ENCODE measurements around the gene STX7.

STX7 gene

DNA sequence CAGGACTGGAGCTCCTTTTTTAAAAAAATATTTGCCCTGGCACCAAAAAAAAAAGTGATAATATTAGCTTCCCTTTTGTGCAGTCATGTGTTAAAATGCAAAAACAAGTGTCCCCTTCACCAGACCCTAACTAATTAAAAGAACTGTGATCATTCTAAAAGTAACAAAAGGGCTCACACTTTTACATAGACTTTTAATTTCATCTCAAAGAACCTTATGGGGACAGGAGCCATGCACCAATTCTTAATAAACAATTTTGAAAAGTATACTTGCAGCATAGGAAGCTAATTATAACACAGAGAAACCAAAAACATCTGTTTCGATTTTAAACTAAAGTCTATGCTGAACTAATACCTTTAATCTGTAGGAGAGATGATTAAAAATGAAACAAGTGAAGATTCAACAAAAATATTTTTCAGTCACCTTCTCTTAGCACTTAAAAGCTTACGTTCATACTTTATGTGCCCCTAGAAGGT lies 17.3 kb downstream of the STX7 start:
- Mint-ChIP-seq H3K4me1 (peaks cover 26% of the 10 kb centered on the region), H3K36me3 (peaks cover 45% of the 10 kb centered on the region), H3K27me3 (no peaks in the 10 kb centered on the region), H3K9me3 (peaks cover 1% of the 10 kb centered on the region), H3K4me3 (no peak overlapping the region), H3K27ac (peak overlapping the region; percentile 4)
- CTCF ChIA-PET: interaction anchor here (1.2 to 3.0 kb wide), 4 partner anchors 11 to 216 kb away, joined by 3 to 12 read pairs (median 7); no protein-coding TSS in a partner anchor
- DNase-seq: no peak

DNA sequence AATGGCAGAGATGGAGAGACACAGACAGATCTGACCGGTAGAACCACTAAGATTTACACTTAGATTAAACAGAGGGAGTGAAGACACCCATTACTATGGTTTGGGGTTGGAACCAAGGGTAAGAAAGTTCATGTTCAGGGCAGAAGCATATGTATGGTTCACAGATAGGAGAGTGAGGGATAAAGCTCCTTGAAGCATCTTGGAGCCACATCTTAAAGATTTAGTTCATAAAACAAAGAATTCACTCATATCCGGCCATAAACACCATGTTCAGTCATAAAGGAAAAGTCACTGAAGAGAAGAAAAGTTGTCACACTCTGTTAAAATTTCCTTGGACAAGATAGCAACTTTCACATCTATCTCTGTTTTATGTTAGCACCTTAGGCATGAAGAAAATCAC lies 18.0 kb downstream of the STX7 start:
- CTCF ChIA-PET: interaction anchor here (1.2 to 3.0 kb wide), 3 partner anchors 11 to 215 kb away, joined by 3 to 12 read pairs (median 11); no protein-coding TSS in a partner anchor
- DNase-seq: no peak
- Mint-ChIP-seq H3K4me1 (peaks cover 26% of the 10 kb centered on the region), H3K27me3 (no peaks in the 10 kb centered on the region), H3K27ac (no peak overlapping the region), H3K36me3 (peaks cover 40% of the 10 kb centered on the region), H3K4me3 (no peak overlapping the region), H3K9me3 (peaks cover 1% of the 10 kb centered on the region)

DNA sequence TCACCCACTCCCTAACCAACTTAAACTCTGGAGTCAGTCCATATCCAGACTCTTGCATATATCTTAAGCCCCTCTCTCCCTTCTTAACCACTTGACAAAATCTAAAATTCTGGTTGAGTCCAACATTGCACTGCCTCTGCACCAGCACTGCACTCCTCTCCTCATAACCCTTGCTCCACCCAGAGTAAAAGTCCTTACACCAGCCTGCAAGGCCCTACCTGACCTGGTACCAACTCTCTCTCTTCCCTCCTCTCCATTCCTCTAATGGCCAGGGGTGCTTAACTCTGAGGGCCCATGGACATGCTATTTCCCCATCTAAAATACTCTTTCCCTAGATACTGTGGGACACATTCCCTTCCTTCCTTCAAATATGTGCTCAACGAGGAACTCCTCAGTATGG lies 21.0 kb downstream of the STX7 start:
- H3K36me3 Mint-ChIP-seq: peaks cover 21% of the 10 kb centered on the region
- DNase-seq: no peak
- no peaks in the 10 kb centered on the region for H3K27me3 Mint-ChIP-seq
- peaks cover 1% of the 10 kb centered on the region for H3K9me3 Mint-ChIP-seq
- H3K27ac Mint-ChIP-seq: no peak overlapping the region
- CTCF ChIA-PET: no interaction called here
- H3K4me1 Mint-ChIP-seq: peaks cover 31% of the 10 kb centered on the region
- no peak overlapping the region for H3K4me3 Mint-ChIP-seq

DNA sequence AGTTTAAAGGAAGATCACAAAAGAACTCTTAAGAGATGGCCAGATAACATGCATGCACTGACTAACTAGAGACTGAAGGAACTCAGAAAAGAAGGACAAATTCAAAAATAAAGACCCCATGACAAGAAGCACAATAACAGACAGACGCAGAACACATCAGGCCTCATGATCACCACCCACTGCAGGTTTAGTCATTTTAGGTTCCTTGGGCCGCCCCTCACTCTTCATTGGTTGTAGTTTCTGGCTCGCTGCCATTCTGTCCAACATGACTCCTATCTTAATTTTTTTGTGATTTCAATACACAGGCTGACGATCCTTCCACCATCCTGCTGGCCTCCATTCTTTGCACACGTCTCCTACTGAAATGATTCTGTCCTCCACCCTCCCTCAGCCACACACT lies 21.6 kb downstream of the STX7 start:
- CTCF ChIA-PET: no interaction called here
- peaks cover 19% of the 10 kb centered on the region for H3K36me3 Mint-ChIP-seq
- DNase-seq: no peak
- H3K27me3 Mint-ChIP-seq: no peaks in the 10 kb centered on the region
- H3K4me1 Mint-ChIP-seq: peaks cover 28% of the 10 kb centered on the region
- no peak overlapping the region for H3K4me3 Mint-ChIP-seq
- peaks cover 1% of the 10 kb centered on the region for H3K9me3 Mint-ChIP-seq
- no peak overlapping the region for H3K27ac Mint-ChIP-seq

DNA sequence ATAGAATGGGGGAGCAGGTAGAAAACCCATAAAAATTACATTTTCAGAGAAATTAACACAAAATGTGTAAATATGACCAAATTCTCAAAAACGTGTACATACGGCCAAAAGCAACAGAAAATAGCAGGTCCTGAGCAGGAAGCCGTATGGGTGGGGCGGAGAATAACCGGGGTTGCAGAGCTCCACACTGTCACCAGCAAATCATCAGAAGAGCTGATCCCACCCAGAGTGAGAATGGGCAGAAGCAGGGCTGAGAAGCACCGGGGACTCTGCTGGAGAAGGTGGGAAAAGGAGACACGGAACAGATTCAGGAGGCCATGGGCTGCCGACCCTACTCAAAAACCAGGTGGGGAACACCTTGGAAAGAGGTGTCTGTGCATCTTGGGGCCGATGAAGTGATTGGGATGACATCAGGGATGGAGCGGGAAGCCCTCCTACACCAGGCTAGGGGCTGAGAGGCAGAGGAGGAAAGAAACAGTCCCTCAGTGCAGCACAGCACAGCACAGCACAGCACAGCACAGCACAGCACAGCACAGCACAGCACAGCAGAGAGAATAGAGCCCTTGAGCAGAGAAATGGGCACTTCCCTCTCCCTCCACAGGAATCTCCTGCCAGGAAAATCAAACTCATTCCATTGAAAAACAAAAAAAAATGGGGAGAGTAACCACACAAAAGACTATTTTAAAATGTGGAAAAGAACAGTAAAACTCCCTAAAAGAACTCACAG lies 22.3 kb downstream of the STX7 start:
- no peaks in the 10 kb centered on the region for H3K27me3 Mint-ChIP-seq
- H3K4me3 Mint-ChIP-seq: no peak overlapping the region
- H3K36me3 Mint-ChIP-seq: peaks cover 19% of the 10 kb centered on the region
- peaks cover 23% of the 10 kb centered on the region for H3K4me1 Mint-ChIP-seq
- H3K27ac Mint-ChIP-seq: no peak overlapping the region
- CTCF ChIA-PET: interaction anchor here (1.2 kb wide), 1 partner anchor 211 kb away, joined by 5 read pairs; no protein-coding TSS in a partner anchor
- no peak for DNase-seq
- peaks cover 1% of the 10 kb centered on the region for H3K9me3 Mint-ChIP-seq

DNA sequence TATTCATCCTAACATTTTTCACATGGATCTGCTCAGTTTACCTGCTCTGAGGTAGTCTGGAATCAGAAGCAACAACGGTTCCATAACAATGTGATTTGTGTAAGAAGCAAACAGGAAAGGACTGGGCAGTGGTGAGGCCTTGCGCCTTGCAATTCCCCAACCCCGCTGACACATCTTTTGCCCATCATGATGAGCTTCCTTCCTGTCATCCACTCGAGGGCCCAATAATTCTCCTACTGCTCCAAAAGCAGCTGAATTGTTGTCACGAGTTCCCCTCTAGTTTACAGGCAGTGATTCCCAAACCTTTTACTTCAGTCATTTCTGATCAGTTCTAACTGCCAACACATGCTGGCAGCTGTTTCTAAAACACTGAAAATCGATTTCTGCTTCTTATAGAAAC lies 22.9 kb downstream of the STX7 start:
- no peaks in the 10 kb centered on the region for H3K27me3 Mint-ChIP-seq
- H3K4me3 Mint-ChIP-seq: no peak overlapping the region
- peaks cover 16% of the 10 kb centered on the region for H3K36me3 Mint-ChIP-seq
- DNase-seq: no peak
- peaks cover 1% of the 10 kb centered on the region for H3K9me3 Mint-ChIP-seq
- CTCF ChIA-PET: interaction anchor here (1.2 kb wide), 1 partner anchor 210 kb away, joined by 5 read pairs; no protein-coding TSS in a partner anchor
- H3K4me1 Mint-ChIP-seq: peaks cover 17% of the 10 kb centered on the region
- H3K27ac Mint-ChIP-seq: no peak overlapping the region

DNA sequence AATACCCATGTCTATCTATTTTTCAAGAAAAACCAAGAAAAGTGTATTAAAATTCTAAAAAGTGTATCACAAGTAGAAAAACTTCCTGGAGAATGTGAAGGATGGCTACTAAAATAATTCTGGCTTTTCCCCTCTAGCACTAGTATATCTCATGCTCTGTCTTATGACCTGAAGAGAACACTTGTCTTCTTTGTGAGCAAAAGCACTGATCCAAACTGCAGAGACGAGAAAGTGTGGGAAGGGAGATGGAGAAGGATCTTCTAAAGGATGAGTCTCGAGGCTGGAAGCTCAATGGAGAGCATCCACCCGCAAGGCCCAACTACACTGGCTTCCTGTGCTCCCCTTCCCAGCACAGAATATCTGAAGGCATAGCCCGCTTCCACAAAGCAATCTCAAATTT lies 23.5 kb downstream of the STX7 start:
- Mint-ChIP-seq H3K9me3 (peaks cover 1% of the 10 kb centered on the region), H3K4me3 (no peak overlapping the region), H3K27ac (no peak overlapping the region), H3K27me3 (no peaks in the 10 kb centered on the region), H3K4me1 (peaks cover 11% of the 10 kb centered on the region), H3K36me3 (peaks cover 10% of the 10 kb centered on the region)
- no peak for DNase-seq
- CTCF ChIA-PET: interaction anchor here (1.2 to 8.3 kb wide), 2 partner anchors 209 to 210 kb away, joined by 5 to 117 read pairs; no protein-coding TSS in a partner anchor

DNA sequence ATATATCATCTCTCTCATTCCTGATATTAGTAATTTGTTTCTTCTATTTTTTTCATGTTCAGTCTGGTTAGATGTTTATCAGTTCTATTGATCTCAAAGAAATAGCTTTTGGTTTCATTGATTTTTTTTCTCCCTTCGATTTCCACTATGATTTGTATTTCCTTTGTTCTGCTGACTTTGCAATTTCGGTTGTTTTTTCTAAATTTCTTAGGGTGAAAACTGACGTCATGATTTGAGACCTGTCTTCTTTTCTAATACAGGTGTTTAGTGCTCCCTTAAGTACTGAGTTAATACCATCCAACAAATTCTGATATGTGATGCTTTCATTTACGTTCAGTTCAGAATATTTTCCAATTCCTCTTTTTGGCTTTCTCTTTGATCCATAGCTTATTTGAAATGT lies 25.2 kb downstream of the STX7 start:
- DNase-seq: no peak
- CTCF ChIA-PET: interaction anchor here (1.0 to 8.3 kb wide), 2 partner anchors 187 to 207 kb away, joined by 7 to 117 read pairs; no protein-coding TSS in a partner anchor
- peaks cover under 1% of the 10 kb centered on the region for H3K36me3 Mint-ChIP-seq
- H3K9me3 Mint-ChIP-seq: no peaks in the 10 kb centered on the region
- H3K4me1 Mint-ChIP-seq: peaks cover 6% of the 10 kb centered on the region
- no peaks in the 10 kb centered on the region for H3K27me3 Mint-ChIP-seq
- no peak overlapping the region for H3K27ac Mint-ChIP-seq
- H3K4me3 Mint-ChIP-seq: no peak overlapping the region

DNA sequence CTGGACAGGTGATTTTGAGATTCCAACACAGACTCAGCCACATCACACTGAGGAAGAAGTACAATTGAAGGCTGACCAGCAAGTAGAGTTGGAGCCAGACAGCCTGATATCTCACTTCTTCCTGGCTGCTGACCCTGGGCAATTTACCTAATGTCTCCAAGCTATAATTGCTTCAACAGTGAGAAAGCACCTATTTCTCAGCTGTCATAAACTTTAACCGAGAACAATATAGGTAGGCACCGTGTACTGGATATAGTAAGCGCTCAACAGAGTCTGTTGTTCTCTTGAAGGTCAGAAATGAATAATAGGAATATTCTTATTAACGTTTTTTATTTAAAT lies 28.3 kb downstream of the STX7 start:
- no peaks in the 10 kb centered on the region for H3K27me3 Mint-ChIP-seq
- no peaks in the 10 kb centered on the region for H3K9me3 Mint-ChIP-seq
- no peak for DNase-seq
- no peak overlapping the region for H3K4me3 Mint-ChIP-seq
- no peak overlapping the region for H3K27ac Mint-ChIP-seq
- CTCF ChIA-PET: interaction anchor here (0.6 to 8.3 kb wide), 18 partner anchors 8 to 814 kb away, joined by 3 to 117 read pairs (median 4); partner anchors contain the start of gene STX7
- H3K36me3 Mint-ChIP-seq: no peaks in the 10 kb centered on the region
- peaks cover 9% of the 10 kb centered on the region for H3K4me1 Mint-ChIP-seq

DNA sequence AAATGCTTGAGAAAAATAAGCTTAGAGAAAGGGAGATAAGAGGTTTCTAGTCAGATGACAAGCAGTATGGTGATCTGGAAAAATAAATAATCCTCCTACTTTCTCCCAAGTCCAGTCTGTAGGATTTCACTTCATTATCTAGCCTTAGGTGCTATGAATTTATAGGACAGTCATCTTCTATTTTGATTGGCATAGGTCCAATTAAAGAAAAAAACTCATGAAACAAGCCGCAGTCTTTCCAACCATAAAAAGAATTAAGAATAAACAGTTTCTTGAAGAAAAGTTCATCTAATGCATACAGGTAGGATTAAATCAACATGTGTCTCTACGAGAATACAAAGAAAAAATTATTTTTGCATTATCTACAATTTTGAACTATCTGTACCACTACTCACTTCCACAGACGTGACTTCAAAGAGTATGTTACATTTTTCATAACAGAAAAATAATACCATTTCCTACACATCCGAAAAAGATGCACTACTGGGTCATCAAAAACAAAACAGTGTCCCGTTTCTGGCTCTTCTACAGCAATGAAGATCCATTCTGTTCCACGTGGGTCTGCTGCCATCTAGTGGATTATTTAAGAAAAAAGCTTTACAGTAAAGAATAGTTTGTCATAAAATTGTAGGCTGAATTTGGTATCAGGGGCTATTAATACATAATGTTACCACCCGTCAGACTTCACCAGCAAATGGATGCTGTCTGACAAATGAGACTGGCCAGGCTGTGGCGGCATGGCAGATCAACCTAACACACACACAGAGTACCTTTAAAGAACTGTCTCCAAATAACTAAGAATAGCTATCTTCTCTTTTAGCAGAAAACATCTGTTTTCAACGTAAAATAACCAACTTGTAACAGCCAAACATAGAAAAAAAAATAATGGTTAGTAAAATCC lies 28.9 kb downstream of the STX7 start:
- peak; percentile 52 for DNase-seq
- Mint-ChIP-seq H3K27me3 (no peaks in the 10 kb centered on the region), H3K27ac (no peak overlapping the region), H3K36me3 (no peaks in the 10 kb centered on the region), H3K9me3 (no peaks in the 10 kb centered on the region), H3K4me1 (peaks cover 9% of the 10 kb centered on the region), H3K4me3 (no peak overlapping the region)
- CTCF ChIA-PET: interaction anchor here (0.6 to 8.3 kb wide), 19 partner anchors 9 to 813 kb away, joined by 3 to 117 read pairs (median 4); partner anchors contain the start of gene STX7

DNA sequence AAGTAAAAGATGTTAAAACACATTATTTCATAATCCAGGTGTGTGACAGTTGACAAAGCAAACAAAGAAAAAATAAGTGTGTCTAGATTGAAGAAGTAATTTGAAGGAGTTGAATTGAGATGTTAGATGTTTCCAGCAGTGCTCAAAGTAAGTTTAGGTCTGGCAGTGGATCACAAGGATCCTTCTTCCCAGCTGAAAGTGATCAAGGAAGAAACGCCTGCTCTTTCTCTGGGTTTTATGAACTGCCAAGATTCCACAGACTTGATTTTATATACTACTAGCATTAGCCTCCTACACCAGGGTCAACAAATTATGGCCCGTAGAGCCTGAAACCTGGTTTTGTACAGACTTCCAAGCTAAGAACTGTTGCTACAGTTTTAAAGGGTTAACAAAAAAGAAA lies 30.3 kb downstream of the STX7 start:
- Mint-ChIP-seq H3K4me1 (peaks cover 2% of the 10 kb centered on the region), H3K27me3 (no peaks in the 10 kb centered on the region)

DNA sequence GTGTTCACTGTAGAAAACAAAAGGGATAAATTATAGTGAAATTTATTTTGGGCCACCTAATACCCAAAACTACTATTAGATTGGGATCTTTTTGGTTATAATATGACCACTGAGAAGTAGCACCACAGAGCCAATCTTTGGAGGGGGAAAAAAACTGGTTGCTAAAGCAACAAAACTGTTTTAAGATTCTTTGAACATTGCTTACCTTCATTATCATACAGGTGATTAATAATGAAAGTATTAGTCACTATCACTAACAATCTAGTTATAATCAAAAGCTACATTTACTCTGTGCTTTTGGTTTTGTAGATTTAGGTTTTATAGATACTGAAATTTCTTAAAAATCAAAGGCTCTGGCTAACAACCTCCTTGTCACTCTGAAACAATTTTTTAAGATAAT lies 31.7 kb downstream of the STX7 start:
- H3K27me3 Mint-ChIP-seq: no peaks in the 10 kb centered on the region
- DNase-seq: no peak
- CTCF ChIA-PET: interaction anchor here (0.5 to 8.3 kb wide), 3 partner anchors 180 to 201 kb away, joined by 3 to 117 read pairs (median 7); no protein-coding TSS in a partner anchor
- H3K4me3 Mint-ChIP-seq: no peak overlapping the region
- peaks cover 2% of the 10 kb centered on the region for H3K4me1 Mint-ChIP-seq
- H3K9me3 Mint-ChIP-seq: no peaks in the 10 kb centered on the region
- H3K27ac Mint-ChIP-seq: no peak overlapping the region
- no peaks in the 10 kb centered on the region for H3K36me3 Mint-ChIP-seq

More for the DNA sequence above, 30.3 kb downstream of the STX7 start:
- DNase-seq: no peak
- Mint-ChIP-seq H3K4me3 (no peak overlapping the region), H3K27ac (no peak overlapping the region), H3K9me3 (no peaks in the 10 kb centered on the region), H3K36me3 (no peaks in the 10 kb centered on the region)
- CTCF ChIA-PET: interaction anchor here (1.6 to 8.3 kb wide), 2 partner anchors 182 to 202 kb away, joined by 7 to 117 read pairs; no protein-coding TSS in a partner anchor

DNA sequence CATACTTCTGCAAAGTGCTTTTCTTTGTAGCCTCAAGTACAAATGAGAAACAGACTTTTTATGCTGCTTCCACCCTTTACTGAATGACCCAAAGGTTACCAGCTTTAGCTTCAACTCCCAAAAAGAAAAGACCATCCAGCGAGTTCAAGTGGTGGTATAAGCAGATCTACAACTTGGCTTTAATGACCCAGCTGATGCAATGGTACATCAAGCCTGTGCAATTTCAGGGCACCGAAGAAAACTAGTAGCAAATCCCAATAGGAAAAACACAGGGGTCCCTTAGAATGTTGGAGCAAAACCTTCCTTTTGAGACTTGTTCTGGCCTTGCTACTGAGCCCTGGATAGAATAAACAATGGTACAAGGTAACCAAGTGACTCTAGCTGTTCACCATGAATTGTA lies 33.8 kb downstream of the STX7 start:
- no peak overlapping the region for H3K4me3 Mint-ChIP-seq
- H3K36me3 Mint-ChIP-seq: no peaks in the 10 kb centered on the region
- CTCF ChIA-PET: interaction anchor here (0.9 to 1.0 kb wide), 2 partner anchors 199 to 200 kb away, joined by 3 read pairs; no protein-coding TSS in a partner anchor
- no peaks in the 10 kb centered on the region for H3K27me3 Mint-ChIP-seq
- no peak for DNase-seq
- H3K9me3 Mint-ChIP-seq: no peaks in the 10 kb centered on the region
- H3K4me1 Mint-ChIP-seq: peaks cover 2% of the 10 kb centered on the region
- no peak overlapping the region for H3K27ac Mint-ChIP-seq

DNA sequence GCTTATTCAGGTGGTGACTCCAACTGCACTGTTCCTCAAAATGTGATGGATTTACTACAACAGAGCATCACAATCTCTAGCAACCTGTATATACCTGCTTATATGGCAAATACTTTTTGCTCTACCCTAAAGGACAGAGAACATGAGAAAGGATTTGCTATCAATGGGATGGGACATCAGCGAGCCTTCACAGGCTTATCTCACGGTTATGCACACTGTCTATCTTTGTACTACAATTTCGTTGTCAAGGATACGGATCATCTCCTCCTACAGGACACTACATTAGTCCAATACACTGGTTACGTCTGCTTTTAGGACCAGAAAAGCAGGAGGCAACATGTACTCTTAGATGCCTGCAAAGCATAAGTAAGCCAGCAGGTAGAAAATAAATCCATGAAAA lies 34.2 kb downstream of the STX7 start:
- CTCF ChIA-PET: interaction anchor here (0.9 kb wide), 1 partner anchor 199 kb away, joined by 3 read pairs; no protein-coding TSS in a partner anchor
- no peak for DNase-seq
- Mint-ChIP-seq H3K27ac (no peak overlapping the region), H3K9me3 (no peaks in the 10 kb centered on the region), H3K27me3 (no peaks in the 10 kb centered on the region), H3K4me1 (peaks cover 2% of the 10 kb centered on the region), H3K4me3 (no peak overlapping the region), H3K36me3 (no peaks in the 10 kb centered on the region)

Data from activated naive CD4-positive, alpha-beta T cell treated with anti-CD3 and anti-CD28 coated beads, Interleukin-2, amount 10 ng/mL, durations not matched to agents 7 days and 5 days (primary cell).